Upper lobe of left lung (tissue), 6 donors: ENCODE results near the gene OR6X1. TPM values are rescaled to one million over a fixed set of nuclear protein-coding genes. Genes with fewer than 3 reads are reported as not detected.

Source experiments
- ATAC-seq, 2 donors: fragments of 200-7000 bp; cut with Tn5 transposase; one replicate each; pipeline ENCODE4 v1.9.1; 2022; ENCODE audit warnings: mild to moderate bottlenecking in 2 of 2, moderate library complexity in 2 of 2; ENCODE audit not compliant: low FRiP score in 2 of 2
- DNase-seq, 2 donors: peaks; one replicate each; pipeline ENCODE4 v3.0.0-alpha.2; 2019 to 2020
- H3K27ac ChIP-seq, 4 donors: fragments of 200-600 bp; sonication (generic); one replicate each; pipeline ENCODE4 v1.5.1; 2016 to 2019
- H3K27me3 ChIP-seq, 4 donors: fragments of 200-600 bp; sonication (generic); one replicate each; pipeline ENCODE4 v1.5.1; 2017 to 2019
- H3K36me3 ChIP-seq, 4 donors: fragments of 200-600 bp; sonication (generic); one replicate each; pipeline ENCODE4 v1.5.1; 2016 to 2019
- H3K4me1 ChIP-seq, 4 donors: fragments of 200-600 bp; sonication (generic); one replicate each; pipeline ENCODE4 v1.5.1; 2018 to 2019
- H3K4me3 ChIP-seq, 4 donors: fragments of 200-600 bp; sonication (generic); one replicate each; pipeline ENCODE4 v1.5.1; 2017 to 2019; ENCODE audit warnings: mild to moderate bottlenecking in 2 of 4, moderate library complexity in 1 of 4
- H3K9me3 ChIP-seq, 4 donors: fragments of 200-600 bp; sonication (generic); one replicate each; pipeline ENCODE4 v1.5.1; 2018 to 2019
- CTCF ChIP-seq, 6 experiments: fragments of 450-650 bp in 4 of 6; fragments of 200-600 bp in 2 of 6; sonication (generic) in 2 of 6; IDR thresholded peaks; one replicate each; pipeline ENCODE4 v1.5.1; 2016 to 2019; ENCODE audit warnings: antibody characterized with exemption in 6 of 6
- EP300 ChIP-seq, 4 donors: sonication (generic); formaldehyde crosslinking; IDR thresholded peaks; one replicate each; pipeline ENCODE4 v1.5.1; 2017; ENCODE audit warnings: antibody characterized with exemption in 4 of 4, control low read depth in 2 of 4
- POLR2A ChIP-seq, 4 donors: fragments of 450-650 bp; IDR thresholded peaks; one replicate each; pipeline ENCODE4 v1.5.1; 2016 to 2017; ENCODE audit warnings: antibody characterized with exemption in 4 of 4, mild to moderate bottlenecking in 2 of 4
- POLR2AphosphoS5 ChIP-seq, 2 donors: sonication (generic); formaldehyde crosslinking; IDR thresholded peaks; one replicate each; pipeline ENCODE4 v1.5.1; 2017; ENCODE audit warnings: antibody characterized with exemption in 2 of 2
- WGBS, 2 donors: methylation state at CpG; one replicate each; pipeline ENCODE4 v1.1.5; 2017 to 2018; 5-methylcytosine and 5-hydroxymethylcytosine counted together
- total RNA-seq, 6 donors: library from RNA; depleted of rRNA in 4 of 6; stranded (reverse); fragments of >200 nt in 4 of 6; gene quantifications; one replicate each; pipeline versions ENCODE4 v1.1.0 to v1.2.1, GENCODE V29; 2016 to 2021
- donor health status: DM: no; HTN: no; CAD: no; lungs with moderate emphysema.
- donor health status: DM: no; HTN: yes; CAD: no; lungs with severe emphysema.

OR6X1 gene
- total RNA-seq, 6 donors from 2014 or later = not detected

DNA sequence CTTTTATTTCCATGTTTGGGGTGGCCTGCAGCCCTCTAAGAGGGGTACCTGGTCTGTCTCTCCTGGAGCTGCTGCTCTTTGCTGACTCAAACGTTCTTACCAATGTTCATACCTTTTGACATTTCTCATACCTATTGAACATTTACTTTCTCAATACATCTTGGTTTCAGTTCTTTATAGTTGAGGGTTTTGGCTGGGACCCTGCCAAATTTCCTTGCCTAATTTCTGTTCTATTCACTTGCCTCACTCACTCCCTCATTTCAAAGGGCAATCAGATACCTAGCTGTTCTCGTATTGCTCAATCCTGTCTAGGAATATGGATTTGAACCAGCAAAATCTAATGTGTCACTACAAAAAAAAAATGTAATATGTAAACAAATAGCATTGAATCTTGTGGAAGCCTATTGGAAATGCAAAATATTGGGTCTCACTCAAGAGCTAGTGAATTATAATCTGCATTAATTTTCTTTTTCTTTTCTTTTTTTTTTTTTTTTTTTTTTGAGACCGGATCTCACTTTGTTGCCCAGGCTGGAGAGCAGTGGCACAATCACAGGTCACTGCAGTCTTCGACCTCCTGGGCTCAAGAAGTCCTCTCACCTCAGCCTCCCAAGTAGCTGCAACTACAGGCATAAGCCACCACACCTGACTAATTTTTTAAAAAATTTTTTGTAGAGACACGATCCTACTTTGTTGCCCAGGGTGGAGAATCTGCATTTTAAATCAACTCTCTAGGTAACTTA lies 44.4 kb upstream of the OR6X1 start:
- Histone ChIP-seq H3K27ac (no peak overlapping the region), H3K9me3 (no peaks in the 10 kb centered on the region), H3K4me3 (no peak overlapping the region), H3K4me1 (no peaks in the 10 kb centered on the region), H3K27me3 (no peaks in the 10 kb centered on the region), H3K36me3 (no peaks in the 10 kb centered on the region)
- ATAC-seq (no peak), DNase-seq (no peak)
- TF ChIP-seq CTCF (IDR thresholded peaks at IDR 0.05) = no peak
- TF ChIP-seq EP300 (IDR thresholded peaks at IDR 0.05) = no peak
- no peak for TF ChIP-seq POLR2A (IDR thresholded peaks at IDR 0.05)
- no peak for TF ChIP-seq POLR2AphosphoS5 (IDR thresholded peaks at IDR 0.05)
- 76 to 81% methylated on average over 5 of the region's 5 CpGs for WGBS, 2 donors

GRCh38 chr11:123798079-123798478 lies 43.8 kb upstream of the OR6X1 start:
- ATAC-seq (no peak), DNase-seq (no peak)
- Histone ChIP-seq H3K27ac (no peak overlapping the region), H3K9me3 (no peaks in the 10 kb centered on the region), H3K4me1 (no peaks in the 10 kb centered on the region), H3K36me3 (no peaks in the 10 kb centered on the region), H3K4me3 (no peak overlapping the region), H3K27me3 (no peaks in the 10 kb centered on the region)
- 63 to 74% methylated on average over 4 of the region's 4 CpGs for WGBS, 2 donors
- TF ChIP-seq POLR2AphosphoS5 (IDR thresholded peaks at IDR 0.05) (no peak), EP300 (IDR thresholded peaks at IDR 0.05) (no peak), CTCF (IDR thresholded peaks at IDR 0.05) (no peak), POLR2A (IDR thresholded peaks at IDR 0.05) (no peak)

DNA sequence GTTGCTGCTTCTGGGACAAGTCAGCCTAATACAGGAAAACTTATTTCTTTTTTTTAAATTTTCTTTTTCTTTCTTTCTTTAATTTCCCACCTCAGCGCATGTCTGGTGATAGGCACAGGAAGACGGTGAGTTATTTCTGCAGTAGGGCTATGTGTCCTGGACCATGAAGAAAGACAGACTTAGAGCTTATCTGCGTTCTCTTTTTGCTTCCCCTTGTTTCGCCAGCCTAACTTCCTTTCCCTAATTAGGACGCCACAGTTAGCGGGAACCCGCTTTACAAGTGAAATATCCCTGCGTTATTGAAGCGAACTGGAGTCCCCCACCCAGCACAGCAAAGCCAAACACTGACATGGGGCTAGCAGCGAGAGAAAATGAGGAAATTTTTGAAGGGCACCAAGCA lies 43.2 kb upstream of the OR6X1 start:
- DNase-seq = no peak

DNA sequence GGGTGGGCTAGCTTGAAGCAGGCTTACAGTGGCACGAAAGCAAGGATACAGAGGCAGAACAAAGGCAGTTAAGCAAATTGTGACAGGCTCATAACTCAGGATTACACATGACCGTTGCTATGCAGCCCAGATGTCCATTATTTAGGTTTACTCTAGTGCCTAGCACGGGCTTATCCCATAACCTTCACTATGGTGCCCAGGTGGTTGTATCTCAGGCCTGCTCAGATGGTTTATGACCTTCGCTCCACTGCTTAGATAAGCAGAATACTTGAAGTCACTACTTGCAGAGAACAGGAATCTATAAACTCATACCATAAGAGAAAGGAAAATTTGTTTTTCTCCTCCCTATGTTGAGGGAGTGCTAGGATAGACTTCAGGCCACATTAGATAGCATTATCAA lies 42.8 kb upstream of the OR6X1 start:
- Histone ChIP-seq H3K4me3 (no peak overlapping the region), H3K36me3 (no peaks in the 10 kb centered on the region), H3K9me3 (no peaks in the 10 kb centered on the region), H3K4me1 (no peaks in the 10 kb centered on the region), H3K27me3 (no peaks in the 10 kb centered on the region), H3K27ac (no peak overlapping the region)
- TF ChIP-seq CTCF (IDR thresholded peaks at IDR 0.05) = no peak
- DNase-seq = no peak
- 47 to 56% methylated on average over 4 of the region's 4 CpGs for WGBS, 2 donors
- no peak for ATAC-seq

More for the DNA sequence above, 43.2 kb upstream of the OR6X1 start:
- H3K9me3 ChIP-seq = no peaks in the 10 kb centered on the region
- H3K36me3 ChIP-seq = no peaks in the 10 kb centered on the region
- H3K4me3 ChIP-seq = no peak overlapping the region
- 59 to 60% methylated on average over 10 of the region's 10 CpGs for WGBS, 2 donors
- H3K27ac ChIP-seq = no peak overlapping the region
- no peaks in the 10 kb centered on the region for H3K4me1 ChIP-seq
- no peaks in the 10 kb centered on the region for H3K27me3 ChIP-seq
- no peak for ATAC-seq
- TF ChIP-seq CTCF (IDR thresholded peaks at IDR 0.05) = no peak
- TF ChIP-seq EP300 (IDR thresholded peaks at IDR 0.05) = no peak
- TF ChIP-seq POLR2A (IDR thresholded peaks at IDR 0.05) = no peak

DNA sequence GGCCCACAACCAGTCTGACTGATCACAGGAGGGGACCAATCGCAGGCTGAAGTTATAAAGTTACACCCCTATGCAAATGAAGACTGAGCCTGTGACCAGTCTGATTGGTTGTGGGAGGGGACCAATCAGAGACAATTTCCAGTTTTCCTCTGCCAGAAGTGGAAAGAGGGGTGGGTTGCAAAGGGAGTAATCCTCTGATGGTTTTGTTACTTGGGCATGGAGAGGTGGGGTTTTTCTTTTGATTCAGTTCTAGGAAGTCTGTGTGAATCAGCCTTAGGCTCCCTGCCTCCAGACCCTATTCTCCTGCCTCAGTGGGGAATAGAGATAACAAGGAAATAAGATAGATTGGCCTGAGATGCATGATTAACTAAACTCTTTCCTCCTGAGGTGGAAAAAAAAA lies 41.9 kb upstream of the OR6X1 start:
- WGBS, 2 donors = 86 to 92% methylated on average over 1 of the region's 1 CpG
- TF ChIP-seq CTCF (IDR thresholded peaks at IDR 0.05) (no peak), POLR2A (IDR thresholded peaks at IDR 0.05) (no peak), POLR2AphosphoS5 (IDR thresholded peaks at IDR 0.05) (no peak), EP300 (IDR thresholded peaks at IDR 0.05) (no peak)
- DNase-seq = no peak
- Histone ChIP-seq H3K4me1 (no peaks in the 10 kb centered on the region), H3K9me3 (no peaks in the 10 kb centered on the region), H3K4me3 (no peak overlapping the region), H3K27me3 (no peaks in the 10 kb centered on the region), H3K27ac (no peak overlapping the region), H3K36me3 (no peaks in the 10 kb centered on the region)
- ATAC-seq = no peak
